HG03457 (cell line): Measurements from ENCODE around the gene COL1A2.

Source experiments
- ATAC-seq: cut with Tn5 transposase; IDR thresholded peaks from one replicate; pipeline ENCODE4 v1.9.1; 2021; ENCODE audit warnings: moderate number of reproducible peaks; ENCODE audit not compliant: unreplicated experiment

COL1A2 gene

GRCh38 chr7:94382132-94382531 lies 12.6 kb upstream of the COL1A2 start:
- no peak for ATAC-seq

DNA sequence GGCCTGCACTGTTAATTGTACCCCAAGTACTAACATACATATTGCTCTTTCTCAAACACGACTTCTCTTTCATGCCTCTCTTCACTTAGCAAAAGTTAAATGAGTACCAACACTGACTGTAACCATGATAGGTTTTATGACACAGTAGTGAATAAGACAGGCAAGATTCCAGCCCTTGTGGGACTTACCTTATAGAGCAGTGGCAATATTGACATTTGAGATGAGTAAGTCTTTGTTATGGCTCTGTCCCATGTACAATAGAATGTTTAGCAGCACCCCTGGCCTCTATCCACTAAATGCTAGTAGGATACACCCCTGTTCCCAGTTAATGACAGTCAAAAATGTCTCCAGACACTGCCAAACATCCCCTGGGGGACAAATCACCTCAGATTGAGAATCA lies 11.9 kb upstream of the COL1A2 start:
- ATAC-seq, result no peak

- no peak for ATAC-seq
Measured at GRCh38 chr7:94384315-94384714, 10.4 kb upstream of the COL1A2 start.

DNA sequence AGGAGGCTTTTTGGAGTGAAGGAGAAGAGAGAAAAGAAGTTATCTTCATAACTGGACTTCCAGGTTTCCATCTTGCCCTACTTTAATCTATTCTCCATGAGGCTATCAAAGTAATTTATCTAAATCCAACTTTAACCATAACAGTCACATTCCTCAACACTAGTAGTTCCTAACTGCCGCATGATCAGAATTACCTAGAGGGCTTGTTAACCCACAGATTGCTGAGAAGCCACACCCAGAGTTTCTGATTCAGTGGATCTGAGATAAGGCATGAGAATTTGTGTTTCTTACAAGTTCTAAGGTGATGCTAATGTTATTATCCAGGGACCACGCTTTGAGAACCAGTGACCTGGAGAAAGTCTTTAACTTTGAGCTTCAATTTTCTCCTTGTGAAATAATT lies 8.3 kb upstream of the COL1A2 start:
- no peak for ATAC-seq

DNA sequence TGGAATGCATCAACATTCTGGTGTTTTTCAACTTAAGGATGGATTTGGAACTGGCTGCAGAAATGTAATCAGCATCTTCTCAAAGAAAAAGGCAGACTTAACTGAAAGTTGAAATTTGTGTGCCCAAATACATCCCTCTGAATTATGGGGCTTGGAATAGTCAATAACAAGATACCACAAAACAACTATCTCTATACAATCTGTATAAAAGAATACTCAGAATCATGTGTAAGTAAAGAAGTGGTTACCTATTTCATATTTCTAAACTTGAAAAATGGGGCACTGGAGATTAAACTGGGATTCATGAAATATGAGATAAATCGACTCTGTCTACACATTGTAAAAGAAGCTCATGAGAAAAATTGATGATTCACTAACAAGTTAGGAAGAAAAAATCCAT lies 6.2 kb upstream of the COL1A2 start:
- no peak for ATAC-seq

- ATAC-seq, result no peak
Measured at GRCh38 chr7:94389381-94389780, 5.3 kb upstream of the COL1A2 start.

DNA sequence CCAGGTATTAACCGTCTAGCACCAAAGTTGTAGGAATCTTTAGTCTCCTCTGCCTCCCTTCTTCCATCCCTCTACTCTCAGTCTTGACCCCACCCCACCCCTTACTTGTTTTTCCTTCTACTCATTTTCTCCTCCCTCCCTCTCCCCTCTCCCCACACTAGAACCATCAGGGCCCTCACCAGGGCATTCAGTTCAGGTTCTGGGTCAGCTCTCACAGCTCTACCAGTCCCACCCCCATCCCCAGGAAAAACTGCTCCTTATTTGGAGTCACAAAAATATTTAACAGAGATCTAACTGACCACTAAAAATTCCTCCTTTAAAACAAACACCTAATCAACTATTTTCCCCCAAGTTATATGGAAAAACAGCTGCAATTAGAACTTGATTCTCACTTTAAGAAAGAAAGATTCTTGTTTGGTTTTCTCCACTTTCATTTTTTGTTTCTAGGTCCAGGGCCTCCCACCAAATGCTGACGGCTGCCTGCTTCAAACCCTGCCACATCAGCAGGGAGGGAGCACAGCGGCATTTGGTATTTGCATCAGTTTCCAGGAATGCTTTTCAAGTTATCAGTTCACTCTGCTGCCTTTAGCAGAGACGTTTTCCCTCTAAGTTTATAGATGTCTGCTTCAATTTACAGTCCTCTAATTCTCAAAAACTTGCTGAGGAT lies 2.8 kb upstream of the COL1A2 start:
- no peak for ATAC-seq

GRCh38 chr7:94392393-94392786 lies 2.3 kb upstream of the COL1A2 start:
- ATAC-seq, result no peak

DNA sequence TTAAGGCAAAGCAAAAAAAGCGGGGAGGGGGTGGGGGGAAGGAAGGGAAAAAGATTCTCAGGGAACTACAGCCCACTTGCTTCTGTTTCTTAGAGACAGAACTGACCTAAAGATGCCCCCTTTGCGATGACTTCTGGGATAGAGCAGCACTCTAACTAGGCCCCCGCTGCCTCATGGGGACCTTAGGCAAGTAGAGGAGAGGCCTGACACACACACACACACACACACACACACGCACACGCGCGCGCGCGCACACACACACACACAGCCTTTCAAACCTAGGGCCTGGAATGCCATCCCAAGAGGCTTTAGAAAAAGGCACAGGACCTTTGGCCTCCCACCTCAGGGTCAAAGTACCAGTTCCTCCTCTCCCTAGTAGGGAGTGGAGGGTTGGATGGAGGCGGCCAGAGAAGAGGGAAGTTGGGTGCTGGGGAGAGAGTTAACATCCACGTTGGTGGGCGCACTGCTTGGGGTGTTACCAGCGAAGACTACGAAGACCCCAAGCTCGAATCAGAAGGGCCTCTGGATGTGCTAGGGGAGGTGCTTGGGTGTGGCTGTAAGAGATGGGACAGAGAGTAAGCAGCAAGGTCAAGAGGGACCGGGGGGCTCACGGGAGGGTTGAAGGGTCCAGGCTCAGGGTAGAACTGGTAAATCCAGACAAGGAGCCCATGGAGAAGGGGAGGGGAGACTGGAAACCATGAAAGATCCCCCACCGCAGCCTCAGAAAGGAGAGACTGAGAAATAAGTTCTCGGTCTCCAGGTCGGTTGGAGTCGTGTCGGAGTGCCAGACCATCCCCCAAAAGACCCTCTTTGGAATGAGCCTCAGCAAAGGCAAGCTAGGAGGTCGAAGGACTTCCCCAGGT lies 1.2 kb upstream of the COL1A2 start:
- no peak for ATAC-seq

DNA sequence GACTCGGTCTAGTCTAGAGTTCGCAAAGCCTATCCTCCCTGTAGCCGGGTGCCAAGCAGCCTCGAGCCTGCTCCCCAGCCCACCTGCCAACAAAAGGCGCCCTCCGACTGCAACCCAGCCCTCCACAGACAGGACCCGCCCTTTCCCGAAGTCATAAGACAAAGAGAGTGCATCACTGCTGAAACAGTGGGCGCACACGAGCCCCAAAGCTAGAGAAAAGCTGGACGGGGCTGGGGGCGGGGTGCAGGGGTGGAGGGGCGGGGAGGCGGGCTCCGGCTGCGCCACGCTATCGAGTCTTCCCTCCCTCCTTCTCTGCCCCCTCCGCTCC lies 622 bp upstream of the COL1A2 start:
- ATAC-seq, result no peak

GRCh38 chr7:94395141-94396036 lies 694 bp downstream of the COL1A2 start:
- peak; percentile 69 for ATAC-seq

DNA sequence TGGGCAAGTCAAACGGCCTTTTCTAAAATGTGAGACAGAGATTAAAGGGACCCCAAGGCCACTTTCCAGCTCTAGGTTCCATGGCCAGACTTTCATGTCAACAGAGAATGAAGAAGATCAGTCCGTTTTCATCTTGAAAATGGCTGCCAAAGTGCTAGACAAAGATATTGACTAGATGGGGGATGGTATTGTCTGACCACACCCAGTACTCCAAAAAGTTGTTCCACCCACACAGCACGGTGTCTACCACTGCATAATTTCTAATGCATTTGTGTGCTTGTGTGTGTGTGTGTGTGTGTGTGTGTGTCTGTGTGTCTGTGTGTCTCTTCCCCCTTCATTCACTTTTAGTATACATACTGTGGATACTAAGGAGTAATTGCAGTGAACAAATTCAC lies 1.3 kb downstream of the COL1A2 start:
- no peak for ATAC-seq

DNA sequence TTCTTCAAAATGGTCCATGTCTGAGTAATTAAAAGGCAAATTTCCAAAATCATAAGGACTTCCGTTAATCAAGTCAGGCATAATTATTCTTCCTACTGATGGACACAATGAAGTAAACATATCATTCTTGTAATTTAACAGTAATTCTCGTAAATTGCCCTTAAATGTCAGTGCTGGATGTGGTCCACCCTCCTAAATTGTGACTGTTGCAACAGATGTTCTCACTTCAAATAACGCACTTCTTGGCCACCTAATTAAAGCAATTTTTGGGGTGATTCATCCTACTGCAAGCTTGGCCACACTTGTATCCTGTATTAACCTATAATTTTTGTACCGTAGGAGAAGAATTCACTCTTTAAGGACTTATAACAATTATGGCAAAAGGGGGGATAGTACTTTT lies 1.9 kb downstream of the COL1A2 start:
- no peak for ATAC-seq

- ATAC-seq, result no peak
Measured at GRCh38 chr7:94397722-94398121, 3.0 kb downstream of the COL1A2 start.

DNA sequence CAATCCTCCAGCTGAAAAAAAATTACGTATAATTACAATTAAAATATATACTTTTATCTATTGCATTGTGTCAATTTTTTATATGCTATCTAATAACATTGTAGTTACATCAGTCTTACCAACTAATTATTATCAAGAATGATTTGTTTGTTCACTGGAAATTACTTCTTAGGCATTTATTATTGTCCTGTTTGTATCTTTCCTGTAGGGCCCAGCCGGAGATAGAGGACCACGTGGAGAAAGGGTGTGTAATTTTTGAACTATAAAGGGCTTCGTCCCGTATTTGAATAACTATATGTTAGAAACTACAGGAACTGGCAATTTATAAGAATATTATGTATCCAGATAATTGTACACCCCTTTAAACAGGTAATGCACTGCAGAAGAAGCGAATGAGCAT lies 4.1 kb downstream of the COL1A2 start:
- ATAC-seq, result no peak

- ATAC-seq, result no peak
Measured at GRCh38 chr7:94400022-94400421, 5.3 kb downstream of the COL1A2 start.

- no peak for ATAC-seq
Measured at GRCh38 chr7:94400643-94401427, 6.1 kb downstream of the COL1A2 start.

DNA sequence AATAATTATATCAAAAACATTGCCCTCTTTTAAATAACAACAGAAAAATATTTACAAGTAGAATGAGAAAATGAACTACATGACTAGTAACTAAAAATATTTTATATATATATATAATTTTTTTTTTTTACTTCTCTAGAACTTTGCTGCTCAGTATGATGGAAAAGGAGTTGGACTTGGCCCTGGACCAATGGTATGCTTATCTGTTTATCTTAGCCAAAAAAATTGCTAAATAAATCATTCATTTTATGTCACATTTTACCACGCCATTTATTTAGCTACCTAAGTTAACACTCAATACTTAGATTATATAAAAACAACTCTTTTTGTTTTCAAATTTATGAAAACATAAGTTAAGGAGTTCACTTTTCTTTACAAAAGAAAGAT lies 6.7 kb downstream of the COL1A2 start:
- ATAC-seq, result no peak

- no peak for ATAC-seq
Measured at GRCh38 chr7:94403546-94403945, 8.9 kb downstream of the COL1A2 start.

GRCh38 chr7:94405506-94405905 lies 10.8 kb downstream of the COL1A2 start:
- no peak for ATAC-seq

- ATAC-seq, result no peak
Measured at GRCh38 chr7:94406696-94407095, 12.0 kb downstream of the COL1A2 start.
